Measurements from ENCODE around the gene KIF7.

Gene KIF7

GRCh38 chr15:89666858-89667705, 11.8 kb upstream of the KIF7 start:
- Histone ChIP-seq H3K36me3 (ENCODE audit: insufficient read depth, low read length) (no peaks in the 10 kb centered on the region), H3K9me3 (replicated peaks; ENCODE audit: low read length) (no peaks in the 10 kb centered on the region), H3K27me3 (ENCODE audit: control insufficient read depth, insufficient read depth, low read length) (no peaks in the 10 kb centered on the region), H3K4me2 (ENCODE audit: low read length) (no peak overlapping the region), H3K4me3 (ENCODE audit: low read length) (no peak overlapping the region), H3K4me1 (ENCODE audit: control insufficient read depth, insufficient read depth, low read length) (peaks cover 29% of the 10 kb centered on the region), H3K9ac (ENCODE audit: low read depth, low read length) (no peak overlapping the region)

DNA sequence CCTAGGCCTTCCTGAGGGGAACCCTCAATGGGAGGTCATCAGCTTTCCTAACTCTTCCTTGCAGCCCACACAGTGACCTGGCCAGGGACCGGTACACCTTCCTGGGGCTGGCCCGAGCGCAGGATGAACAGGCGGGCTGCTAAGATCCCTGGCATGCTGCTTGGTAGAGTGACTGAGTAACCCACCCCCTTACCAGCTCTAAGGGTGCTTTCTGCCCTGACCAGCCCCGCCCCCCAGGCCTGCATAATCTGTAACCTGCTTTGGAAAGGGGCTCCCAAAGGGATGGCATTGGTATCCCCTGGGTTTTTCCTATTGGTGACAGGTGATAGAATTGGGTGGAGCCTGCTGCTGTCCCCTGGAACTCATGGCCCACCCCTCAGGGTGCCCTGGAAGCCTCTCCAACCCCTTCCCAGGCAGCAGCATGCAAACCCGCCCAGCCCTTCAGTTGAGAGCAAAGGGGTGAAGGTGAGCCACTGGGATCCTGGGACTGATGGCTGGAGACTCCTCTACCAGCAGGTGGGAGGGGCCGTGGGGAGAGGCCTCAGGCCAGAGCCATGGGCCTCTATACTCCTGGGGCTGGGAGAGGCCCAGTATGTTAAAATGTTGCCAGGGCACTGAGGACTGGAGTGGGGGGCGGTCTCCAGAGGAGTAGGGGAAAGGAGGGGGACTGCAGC, 11.1 kb upstream of the KIF7 start:
- H3K4me1 ChIP-seq (ENCODE audit: control insufficient read depth, insufficient read depth, low read length): peaks cover 31% of the 10 kb centered on the region
- no peaks in the 10 kb centered on the region for H3K27me3 ChIP-seq (ENCODE audit: control insufficient read depth, insufficient read depth, low read length)
- H3K36me3 ChIP-seq (ENCODE audit: insufficient read depth, low read length): no peaks in the 10 kb centered on the region
- no peak overlapping the region for H3K4me3 ChIP-seq (ENCODE audit: low read length)
- no peaks in the 10 kb centered on the region for H3K9me3 ChIP-seq (replicated peaks; ENCODE audit: low read length)
- H3K9ac ChIP-seq (ENCODE audit: low read depth, low read length): peak overlapping the region; percentile 79
- H3K4me2 ChIP-seq (ENCODE audit: low read length): peak overlapping the region; percentile 81

DNA sequence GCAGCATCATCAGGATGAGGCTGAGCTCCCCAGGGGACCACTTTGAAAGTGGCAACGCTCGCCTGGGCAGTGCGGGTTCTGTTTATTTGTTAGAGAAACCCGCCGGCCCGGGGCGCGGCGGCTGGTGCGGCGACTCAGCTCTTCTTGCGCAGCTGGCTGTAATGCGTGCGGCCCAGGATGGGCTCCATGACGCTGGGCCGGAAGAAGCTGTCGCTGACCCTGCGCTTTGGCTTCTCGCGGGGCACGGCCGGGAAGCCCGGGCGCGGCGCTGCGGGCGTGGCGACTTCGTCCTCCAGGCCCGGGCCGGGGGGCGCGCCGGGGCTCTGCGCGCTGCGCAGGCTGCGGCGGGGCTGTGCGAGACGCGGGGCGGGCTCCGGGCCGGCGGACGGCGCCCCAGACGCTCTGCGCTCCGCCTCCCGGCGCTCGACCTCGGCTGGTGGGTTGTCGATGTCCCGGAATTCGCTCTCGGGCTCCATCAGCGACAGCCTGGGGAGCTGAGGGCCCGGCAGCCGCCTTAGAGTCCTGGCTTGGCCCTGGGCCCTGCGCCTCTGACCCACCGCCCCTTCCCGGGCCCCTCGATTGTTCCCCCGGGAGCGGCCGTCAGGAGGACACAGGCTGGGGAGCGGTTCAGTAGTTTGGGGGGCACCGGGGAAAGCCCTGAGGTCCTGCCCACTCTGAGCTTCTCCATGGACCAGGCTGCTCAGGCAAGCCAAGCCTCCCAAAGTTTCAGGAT, 10.3 kb upstream of the KIF7 start:
- H3K27me3 ChIP-seq (ENCODE audit: control insufficient read depth, insufficient read depth, low read length): no peaks in the 10 kb centered on the region
- peak overlapping the region; percentile 79 for H3K9ac ChIP-seq (ENCODE audit: low read depth, low read length)
- H3K9me3 ChIP-seq (replicated peaks; ENCODE audit: low read length): no peaks in the 10 kb centered on the region
- peak overlapping the region; percentile 66 for H3K4me3 ChIP-seq (ENCODE audit: low read length)
- H3K36me3 ChIP-seq (ENCODE audit: insufficient read depth, low read length): no peaks in the 10 kb centered on the region
- H3K4me2 ChIP-seq (ENCODE audit: low read length): peak overlapping the region; percentile 81
- H3K4me1 ChIP-seq (ENCODE audit: control insufficient read depth, insufficient read depth, low read length): peaks cover 31% of the 10 kb centered on the region

DNA sequence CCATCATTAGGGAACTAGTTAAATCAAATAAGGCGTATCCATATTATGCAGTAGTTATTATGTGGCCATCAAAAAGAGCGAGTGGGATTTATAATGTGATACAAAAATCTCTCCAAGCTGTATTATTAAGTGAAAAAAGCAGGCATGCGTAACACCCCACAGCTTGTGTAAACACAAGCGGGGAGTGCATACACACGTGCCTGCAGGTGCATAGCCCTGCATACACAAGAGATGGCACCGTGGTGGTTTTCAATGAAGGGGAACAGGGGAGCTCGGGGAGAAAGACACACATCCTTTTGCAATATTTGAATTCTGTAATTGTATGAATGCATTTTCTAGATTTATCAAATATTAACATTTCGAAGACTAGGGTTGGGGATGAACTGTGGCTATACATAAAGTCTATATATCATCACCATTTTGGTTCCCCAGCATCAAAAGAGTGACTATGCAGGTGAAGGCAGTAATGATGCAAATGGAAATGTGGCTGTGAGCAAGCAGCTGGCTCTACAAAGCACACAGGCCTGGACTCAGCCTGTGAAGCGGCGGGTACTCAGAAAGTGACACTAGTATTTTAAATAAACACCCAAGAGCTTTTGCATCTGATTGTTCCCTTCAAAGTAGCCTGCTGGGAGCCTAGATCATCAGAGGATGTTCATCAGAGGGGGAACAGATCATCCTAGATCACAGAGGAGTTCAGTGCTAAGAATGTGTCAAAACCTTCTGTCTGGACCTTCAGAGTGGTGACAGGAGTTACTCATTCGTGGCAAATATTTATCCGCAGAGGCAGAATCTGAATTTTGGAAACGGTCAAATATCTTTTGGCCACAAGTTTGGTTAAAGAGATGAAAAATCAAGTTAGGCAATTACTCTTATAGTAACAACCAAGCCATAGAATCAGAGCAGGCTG, 9.4 kb upstream of the KIF7 start:
- Histone ChIP-seq H3K4me3 (ENCODE audit: low read length) (peak overlapping the region; percentile 66), H3K27me3 (ENCODE audit: control insufficient read depth, insufficient read depth, low read length) (no peaks in the 10 kb centered on the region), H3K9me3 (replicated peaks; ENCODE audit: low read length) (no peaks in the 10 kb centered on the region), H3K4me1 (ENCODE audit: control insufficient read depth, insufficient read depth, low read length) (peaks cover 31% of the 10 kb centered on the region), H3K4me2 (ENCODE audit: low read length) (peak overlapping the region; percentile 81), H3K36me3 (ENCODE audit: insufficient read depth, low read length) (no peaks in the 10 kb centered on the region), H3K9ac (ENCODE audit: low read depth, low read length) (peak overlapping the region; percentile 79)

GRCh38 chr15:89662893-89663626, 7.8 kb upstream of the KIF7 start:
- peak overlapping the region; percentile 48 for H3K4me3 ChIP-seq (ENCODE audit: low read length)
- no peaks in the 10 kb centered on the region for H3K27me3 ChIP-seq (ENCODE audit: control insufficient read depth, insufficient read depth, low read length)
- no peaks in the 10 kb centered on the region for H3K36me3 ChIP-seq (ENCODE audit: insufficient read depth, low read length)
- H3K4me2 ChIP-seq (ENCODE audit: low read length): peak overlapping the region; percentile 79
- peaks cover 31% of the 10 kb centered on the region for H3K4me1 ChIP-seq (ENCODE audit: control insufficient read depth, insufficient read depth, low read length)
- no peaks in the 10 kb centered on the region for H3K9me3 ChIP-seq (replicated peaks; ENCODE audit: low read length)
- peak overlapping the region; percentile 85 for H3K9ac ChIP-seq (ENCODE audit: low read depth, low read length)

DNA sequence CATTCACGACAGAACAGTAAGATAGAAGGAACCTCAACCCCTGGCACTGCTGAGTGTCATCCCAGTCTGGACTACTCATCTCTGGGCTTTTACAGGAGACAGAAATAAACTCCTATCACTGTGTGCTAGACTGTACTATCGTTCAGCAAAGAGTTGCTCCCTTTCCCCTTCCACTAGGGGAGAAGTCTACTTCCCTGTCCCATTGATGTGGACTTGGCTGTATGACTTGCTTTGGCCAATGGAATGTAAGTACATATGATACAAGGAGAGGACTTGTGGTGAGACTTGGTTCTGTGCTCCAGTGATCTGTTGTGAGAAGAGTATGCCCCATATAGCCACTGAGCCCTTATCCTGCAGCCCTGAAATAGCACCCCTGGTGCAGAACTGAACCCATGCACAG, 5.3 kb upstream of the KIF7 start:
- Histone ChIP-seq H3K9ac (ENCODE audit: low read depth, low read length) (no peak overlapping the region), H3K27me3 (ENCODE audit: control insufficient read depth, insufficient read depth, low read length) (no peaks in the 10 kb centered on the region), H3K4me2 (ENCODE audit: low read length) (no peak overlapping the region), H3K36me3 (ENCODE audit: insufficient read depth, low read length) (no peaks in the 10 kb centered on the region), H3K9me3 (replicated peaks; ENCODE audit: low read length) (no peaks in the 10 kb centered on the region), H3K4me1 (ENCODE audit: control insufficient read depth, insufficient read depth, low read length) (peaks cover 37% of the 10 kb centered on the region), H3K4me3 (ENCODE audit: low read length) (no peak overlapping the region)

GRCh38 chr15:89659295-89659694, 4.0 kb upstream of the KIF7 start:
- Histone ChIP-seq H3K27me3 (ENCODE audit: control insufficient read depth, insufficient read depth, low read length) (no peaks in the 10 kb centered on the region), H3K36me3 (ENCODE audit: insufficient read depth, low read length) (no peaks in the 10 kb centered on the region), H3K4me3 (ENCODE audit: low read length) (no peak overlapping the region), H3K4me2 (ENCODE audit: low read length) (no peak overlapping the region), H3K9ac (ENCODE audit: low read depth, low read length) (no peak overlapping the region), H3K4me1 (ENCODE audit: control insufficient read depth, insufficient read depth, low read length) (peaks cover 31% of the 10 kb centered on the region), H3K9me3 (replicated peaks; ENCODE audit: low read length) (no peaks in the 10 kb centered on the region)

- no peak overlapping the region for H3K9ac ChIP-seq (ENCODE audit: low read depth, low read length)
- peaks cover 30% of the 10 kb centered on the region for H3K4me1 ChIP-seq (ENCODE audit: control insufficient read depth, insufficient read depth, low read length)
- H3K4me3 ChIP-seq (ENCODE audit: low read length): no peak overlapping the region
- H3K9me3 ChIP-seq (replicated peaks; ENCODE audit: low read length): no peaks in the 10 kb centered on the region
- H3K27me3 ChIP-seq (ENCODE audit: control insufficient read depth, insufficient read depth, low read length): no peaks in the 10 kb centered on the region
- H3K4me2 ChIP-seq (ENCODE audit: low read length): no peak overlapping the region
- H3K36me3 ChIP-seq (ENCODE audit: insufficient read depth, low read length): no peaks in the 10 kb centered on the region
Measured at GRCh38 chr15:89657686-89658200, 2.5 kb upstream of the KIF7 start.

DNA sequence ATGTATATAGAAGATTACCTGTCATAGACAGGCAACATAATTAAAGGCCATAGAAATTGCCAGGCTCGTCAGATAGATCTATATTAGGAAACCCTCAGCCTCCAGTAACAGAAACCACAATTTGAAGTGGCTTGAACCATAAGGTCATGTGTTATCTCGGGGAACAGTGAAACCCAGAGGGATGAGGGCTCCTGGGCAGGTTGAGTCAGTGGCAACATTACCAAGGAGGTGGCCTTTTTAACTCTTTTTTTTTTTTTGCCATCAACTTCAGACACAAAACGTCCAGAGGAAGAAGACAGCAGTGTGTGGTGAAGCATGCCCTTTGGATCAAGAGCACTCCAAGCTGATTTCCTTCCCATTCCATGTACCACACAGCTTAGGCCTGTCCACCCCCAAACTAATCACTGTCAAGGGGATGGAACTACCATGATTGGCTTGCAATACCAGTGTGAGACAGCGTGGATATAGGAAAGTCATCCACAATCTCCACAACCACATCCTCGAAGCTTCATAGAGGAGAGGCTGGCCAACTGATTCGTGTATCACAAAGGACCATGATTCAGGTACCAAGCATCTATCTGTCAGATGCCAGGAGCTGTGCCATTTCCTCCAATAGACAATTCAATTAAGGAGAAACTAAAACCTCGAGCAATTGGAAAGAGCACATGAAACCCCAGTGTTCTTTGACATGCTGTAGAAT, 999 bp upstream of the KIF7 start:
- Histone ChIP-seq H3K4me2 (ENCODE audit: low read length) (no peak overlapping the region), H3K9ac (ENCODE audit: low read depth, low read length) (no peak overlapping the region), H3K4me3 (ENCODE audit: low read length) (no peak overlapping the region), H3K27me3 (ENCODE audit: control insufficient read depth, insufficient read depth, low read length) (no peaks in the 10 kb centered on the region), H3K36me3 (ENCODE audit: insufficient read depth, low read length) (peaks cover 5% of the 10 kb centered on the region), H3K4me1 (ENCODE audit: control insufficient read depth, insufficient read depth, low read length) (peaks cover 22% of the 10 kb centered on the region), H3K9me3 (replicated peaks; ENCODE audit: low read length) (no peaks in the 10 kb centered on the region)

- Histone ChIP-seq H3K9ac (ENCODE audit: low read depth, low read length) (peak overlapping the region; percentile 91), H3K4me1 (ENCODE audit: control insufficient read depth, insufficient read depth, low read length) (peaks cover 22% of the 10 kb centered on the region), H3K4me2 (ENCODE audit: low read length) (peak overlapping the region; percentile 92), H3K27me3 (ENCODE audit: control insufficient read depth, insufficient read depth, low read length) (no peaks in the 10 kb centered on the region), H3K4me3 (ENCODE audit: low read length) (peak overlapping the region; percentile 78), H3K36me3 (ENCODE audit: insufficient read depth, low read length) (peaks cover 12% of the 10 kb centered on the region), H3K9me3 (replicated peaks; ENCODE audit: low read length) (no peaks in the 10 kb centered on the region)
Measured at GRCh38 chr15:89654301-89654761, 936 bp downstream of the KIF7 start.
